Uterus (tissue), 4 donors: ENCODE data around the gene COL6A3. TPM values are rescaled to one million over a fixed set of nuclear protein-coding genes. Genes with fewer than 3 reads are reported as not detected.

ENCODE experiments used
- DNase-seq, 2 donors: peaks; one replicate each; pipeline ENCODE4 v3.0.0-alpha.2; 2019 to 2020
- H3K27ac ChIP-seq, 2 donors: fragments of 200-600 bp; sonication (generic); 1 replicate in 1 of 2; 2 replicates in 1 of 2; pipeline ENCODE4 v1.5.1; 2016 to 2018
- H3K27me3 ChIP-seq, 2 donors: fragments of 200-600 bp; sonication (generic); one replicate each; pipeline ENCODE4 v1.5.1; 2018 to 2019; ENCODE audit warnings: control low read depth in 1 of 2
- H3K36me3 ChIP-seq, 2 donors: fragments of 200-600 bp; sonication (generic); one replicate each; pipeline ENCODE4 v1.5.1; 2019; ENCODE audit warnings: control low read depth in 1 of 2
- H3K4me1 ChIP-seq, 2 donors: fragments of 200-600 bp; sonication (generic); one replicate each; pipeline ENCODE4 v1.5.1; 2018 to 2019; ENCODE audit warnings: control low read depth in 1 of 2
- H3K4me3 ChIP-seq, 2 donors: fragments of 200-600 bp; sonication (generic); 1 replicate in 1 of 2; 2 replicates in 1 of 2; pipeline ENCODE4 v1.5.1; 2018 to 2019; ENCODE audit warnings: mild to moderate bottlenecking in 1 of 2
- H3K9me3 ChIP-seq, 2 donors: fragments of 200-600 bp; sonication (generic); one replicate each; pipeline ENCODE4 v1.5.1; 2019; ENCODE audit warnings: control low read depth in 1 of 2
- POLR2A ChIP-seq, 2 donors: fragments of 450-650 bp; IDR thresholded peaks; one replicate each; pipeline ENCODE4 v1.6.1; 2016; ENCODE audit warnings: antibody characterized with exemption in 2 of 2, mild to moderate bottlenecking in 1 of 2, moderate library complexity in 1 of 2
- intact Hi-C: fragments of 100-400 bp; cut with DNase I; formaldehyde crosslinking; loops from one replicate; pipeline ENCODE4 v1.15.1; 2023; ENCODE audit warnings: low total_unique reads
- total RNA-seq, 4 donors: library from RNA; depleted of rRNA in 3 of 4; stranded (reverse); fragments of >200 nt in 3 of 4; gene quantifications; one replicate each; pipeline versions ENCODE4 v1.1.0 to v1.2.4, GENCODE V29; 2014 to 2023
- TF ChIP-seq, protein P1 (sequence below), 4 experiments: fragments of 200-600 bp in 2 of 4; fragments of 450-650 bp in 2 of 4; sonication (generic) in 2 of 4; IDR thresholded peaks; one replicate each; pipeline ENCODE4 v1.5.1; 2016 to 2019; ENCODE audit warnings: antibody characterized with exemption in 4 of 4, mild to moderate bottlenecking in 2 of 4, moderate library complexity in 1 of 4
- donor health status: DM: yes; HTN: yes; CAD: no.

COL6A3 gene
- total RNA-seq, 4 donors from 2014 or later: 164 to 1,719 (median 447) TPM

DNA sequence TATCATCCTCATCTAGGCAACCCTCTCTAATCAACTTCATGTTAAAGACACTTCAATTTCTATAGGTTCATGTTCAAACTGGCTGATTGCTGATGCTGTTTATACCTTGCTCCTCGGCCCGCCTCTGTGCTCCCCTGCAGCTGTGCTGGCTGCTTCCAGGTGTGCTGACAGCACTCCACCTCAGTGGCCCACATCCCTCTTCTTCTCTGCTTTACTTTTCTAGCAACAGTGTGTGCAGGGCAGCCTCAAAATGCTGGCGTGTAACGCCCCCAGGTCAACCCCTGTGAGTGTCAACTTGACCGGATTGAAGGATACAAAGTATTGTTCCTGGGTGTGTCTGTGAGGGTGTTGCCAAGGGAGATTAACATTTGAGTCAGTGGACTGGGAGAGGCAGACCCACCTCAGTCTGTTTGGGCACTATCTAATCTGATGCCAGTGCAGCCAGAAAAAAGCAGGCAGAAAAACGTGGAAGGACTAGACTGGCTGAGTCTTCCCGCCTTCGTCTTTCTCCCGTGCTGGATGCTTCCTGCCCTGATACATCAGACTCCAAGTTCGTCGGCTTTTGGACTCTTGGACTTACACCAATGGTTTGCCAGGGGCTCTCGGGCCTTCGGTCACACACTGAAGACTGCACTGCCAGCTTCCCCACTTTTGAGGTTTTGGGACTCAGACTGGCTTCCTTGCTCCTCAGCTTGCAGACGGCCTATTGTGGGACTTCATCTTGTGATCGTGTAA is 94.7 kb downstream of the COL6A3 start:
- intact Hi-C loops: no loop called here
- H3K27ac ChIP-seq: peak overlapping the region; percentile 86 to 99
- H3K4me1 ChIP-seq: peaks cover 10 to 13% of the 10 kb centered on the region in 2 donors
- no peak for DNase-seq
- no peaks in the 10 kb centered on the region for H3K36me3 ChIP-seq
- TF ChIP-seq POLR2A (IDR thresholded peaks at IDR 0.05): no peak
- TF ChIP-seq, protein P1, sequence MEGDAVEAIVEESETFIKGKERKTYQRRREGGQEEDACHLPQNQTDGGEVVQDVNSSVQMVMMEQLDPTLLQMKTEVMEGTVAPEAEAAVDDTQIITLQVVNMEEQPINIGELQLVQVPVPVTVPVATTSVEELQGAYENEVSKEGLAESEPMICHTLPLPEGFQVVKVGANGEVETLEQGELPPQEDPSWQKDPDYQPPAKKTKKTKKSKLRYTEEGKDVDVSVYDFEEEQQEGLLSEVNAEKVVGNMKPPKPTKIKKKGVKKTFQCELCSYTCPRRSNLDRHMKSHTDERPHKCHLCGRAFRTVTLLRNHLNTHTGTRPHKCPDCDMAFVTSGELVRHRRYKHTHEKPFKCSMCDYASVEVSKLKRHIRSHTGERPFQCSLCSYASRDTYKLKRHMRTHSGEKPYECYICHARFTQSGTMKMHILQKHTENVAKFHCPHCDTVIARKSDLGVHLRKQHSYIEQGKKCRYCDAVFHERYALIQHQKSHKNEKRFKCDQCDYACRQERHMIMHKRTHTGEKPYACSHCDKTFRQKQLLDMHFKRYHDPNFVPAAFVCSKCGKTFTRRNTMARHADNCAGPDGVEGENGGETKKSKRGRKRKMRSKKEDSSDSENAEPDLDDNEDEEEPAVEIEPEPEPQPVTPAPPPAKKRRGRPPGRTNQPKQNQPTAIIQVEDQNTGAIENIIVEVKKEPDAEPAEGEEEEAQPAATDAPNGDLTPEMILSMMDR (IDR thresholded peaks at IDR 0.05): no peak
- no peaks in the 10 kb centered on the region for H3K9me3 ChIP-seq
- H3K4me3 ChIP-seq: no peak overlapping the region
- no peaks in the 10 kb centered on the region for H3K27me3 ChIP-seq

DNA sequence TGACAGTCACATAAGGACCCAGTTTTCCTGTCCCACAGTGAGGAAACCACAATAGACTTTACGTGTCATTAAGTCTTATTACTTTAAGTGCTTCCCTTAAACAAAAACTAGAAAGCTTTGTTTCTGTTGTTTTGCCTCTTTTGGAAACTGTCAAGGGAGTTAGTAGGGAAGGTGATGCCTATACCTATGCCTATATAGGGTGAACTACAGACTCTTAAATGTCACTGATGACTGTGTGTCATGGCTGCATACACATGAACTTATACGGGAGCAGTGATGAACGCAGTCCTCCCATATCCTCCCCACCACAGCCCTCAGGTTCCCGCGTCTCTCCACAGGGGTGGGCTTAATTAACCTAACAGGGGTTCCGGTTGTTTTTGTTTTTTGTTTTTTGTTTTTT is 97.6 kb downstream of the COL6A3 start:
- Histone ChIP-seq H3K9me3 (no peaks in the 10 kb centered on the region), H3K4me3 (no peak overlapping the region), H3K27ac (peak overlapping the region; percentile 86 to 99), H3K4me1 (peaks cover 7 to 13% of the 10 kb centered on the region in 2 donors), H3K27me3 (no peaks in the 10 kb centered on the region), H3K36me3 (no peaks in the 10 kb centered on the region)
- TF ChIP-seq, protein P1 (IDR thresholded peaks at IDR 0.05): no peak
- no peak for TF ChIP-seq POLR2A (IDR thresholded peaks at IDR 0.05)
- no peak for DNase-seq
- intact Hi-C loops: no loop called here

DNA sequence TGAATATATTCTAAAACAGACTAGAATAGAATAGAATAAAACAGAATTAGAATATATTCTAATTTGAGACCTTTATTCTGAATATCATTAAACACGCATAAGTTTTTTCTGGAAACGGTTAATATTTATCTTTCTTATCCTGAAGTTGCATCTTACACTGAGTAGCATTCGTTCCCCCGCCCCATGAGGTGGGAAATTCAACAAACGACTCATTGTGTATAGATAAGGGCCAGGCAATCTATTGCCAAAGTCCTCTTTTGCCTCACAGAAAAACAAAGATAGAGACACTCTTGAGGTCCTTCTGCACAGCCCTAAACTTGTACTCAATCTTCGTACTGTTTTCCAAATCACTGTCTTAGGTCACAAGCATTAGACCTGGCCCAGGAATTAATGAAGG is 98.1 kb downstream of the COL6A3 start:
- no peak overlapping the region for H3K4me3 ChIP-seq
- DNase-seq: no peak
- intact Hi-C loops: no loop called here
- peaks cover 7 to 13% of the 10 kb centered on the region in 2 donors for H3K4me1 ChIP-seq
- H3K27ac ChIP-seq: peak overlapping the region; percentile 86 to 99
- no peaks in the 10 kb centered on the region for H3K27me3 ChIP-seq
- no peaks in the 10 kb centered on the region for H3K36me3 ChIP-seq
- no peaks in the 10 kb centered on the region for H3K9me3 ChIP-seq
- TF ChIP-seq POLR2A (IDR thresholded peaks at IDR 0.05): no peak
- TF ChIP-seq, protein P1 (IDR thresholded peaks at IDR 0.05): no peak

- Histone ChIP-seq H3K9me3 (no peaks in the 10 kb centered on the region), H3K4me3 (no peak overlapping the region), H3K27me3 (no peaks in the 10 kb centered on the region), H3K36me3 (no peaks in the 10 kb centered on the region), H3K27ac (peak overlapping the region; percentile 86 to 99), H3K4me1 (peaks cover 7 to 13% of the 10 kb centered on the region in 2 donors)
- TF ChIP-seq, protein P1 (IDR thresholded peaks at IDR 0.05): peak; percentile 42 to 71 (median 64)
- TF ChIP-seq POLR2A (IDR thresholded peaks at IDR 0.05): peak in 1 of 2 donors; percentile 15
- intact Hi-C loops: no loop called here
- peak; percentile 87 to 91 for DNase-seq
Observed at GRCh38 chr2:237315170-237315828, 98.7 kb downstream of the COL6A3 start.

DNA sequence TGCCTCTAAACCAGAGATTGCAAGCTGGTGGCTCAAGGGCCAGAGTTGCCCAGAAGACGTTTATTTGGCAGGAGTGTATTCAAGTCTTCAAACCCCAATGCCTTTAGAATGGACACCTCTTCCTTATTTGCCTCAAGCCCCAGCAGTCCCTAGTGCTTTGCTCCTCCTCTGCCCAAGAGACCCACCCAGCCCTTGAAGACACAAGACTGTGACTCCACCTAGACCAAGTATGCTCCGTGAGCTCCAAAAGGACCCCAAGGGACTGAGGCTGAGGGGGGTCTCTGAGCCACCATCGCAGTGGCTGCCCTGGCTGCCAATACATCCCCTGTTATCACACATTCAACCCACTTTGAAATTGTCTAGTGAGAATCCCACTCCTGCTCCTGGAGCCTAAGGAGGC is 99.3 kb downstream of the COL6A3 start:
- intact Hi-C loops: no loop called here
- Histone ChIP-seq H3K4me3 (no peak overlapping the region), H3K27ac (peak overlapping the region; percentile 86 to 99), H3K36me3 (no peaks in the 10 kb centered on the region), H3K9me3 (no peaks in the 10 kb centered on the region), H3K27me3 (no peaks in the 10 kb centered on the region), H3K4me1 (peaks cover 7 to 13% of the 10 kb centered on the region in 2 donors)
- TF ChIP-seq, protein P1 (IDR thresholded peaks at IDR 0.05): no peak
- no peak for TF ChIP-seq POLR2A (IDR thresholded peaks at IDR 0.05)
- DNase-seq: no peak
